ENCODE results near the gene PRKN. TPM values are rescaled to one million over a fixed set of nuclear protein-coding genes. Genes with fewer than 3 reads are reported as not detected.
A peak's percentile ranks its signal among the peaks of the same experiment; 100 is the strongest.

Gene PRKN
- total RNA-seq, 1 experiment from 2014 or later, result not detected

DNA sequence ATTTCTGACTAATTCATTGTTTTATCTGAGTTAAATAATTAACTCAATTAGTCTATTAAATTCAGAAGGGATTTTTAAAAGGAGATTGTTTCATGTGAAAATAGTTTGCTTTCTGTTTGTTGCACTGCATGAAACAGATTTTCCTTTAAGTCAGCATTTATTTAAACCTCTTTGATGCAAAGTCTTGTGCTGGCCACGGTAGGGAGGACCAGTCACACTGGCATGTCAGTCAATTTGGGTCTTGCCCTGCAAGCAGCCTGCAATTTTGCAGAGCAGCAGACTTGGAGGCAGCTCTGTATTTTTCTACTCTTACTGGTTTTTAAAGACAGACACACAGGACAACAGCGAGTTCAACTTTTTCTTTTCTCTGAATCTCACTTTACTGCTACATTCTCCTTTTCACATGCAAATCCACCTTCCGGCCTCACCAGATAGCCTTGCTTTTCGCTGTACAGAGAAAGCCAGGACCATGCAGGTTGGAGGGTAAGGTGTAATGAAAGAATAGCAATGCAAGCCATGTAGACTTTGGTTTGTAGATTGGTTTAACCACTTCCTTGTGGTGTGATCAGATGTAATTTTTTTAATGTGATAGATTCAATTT, 763.8 kb downstream of the PRKN start:
- no peak for DNase-seq (ENCODE audit: low read depth)

DNA sequence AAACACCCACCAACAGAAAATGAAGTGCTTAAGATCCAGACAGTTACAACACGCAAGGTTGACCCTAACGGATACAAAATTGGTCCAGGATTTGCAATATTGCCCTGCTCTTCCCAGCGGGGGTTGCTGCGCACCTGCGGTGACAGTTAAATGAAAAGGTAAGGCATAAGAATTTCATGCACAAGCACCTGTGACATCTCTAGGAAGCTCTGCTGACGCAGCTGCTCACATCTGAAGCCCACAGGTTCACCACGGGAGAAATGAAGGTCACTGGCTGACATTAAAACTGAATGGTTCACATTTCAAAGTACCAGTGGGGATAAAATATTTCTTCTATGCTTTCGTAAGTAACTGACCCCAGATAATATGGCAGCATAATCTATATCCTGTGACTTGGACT, 764.4 kb downstream of the PRKN start:
- no peak for DNase-seq (ENCODE audit: low read depth)

DNA sequence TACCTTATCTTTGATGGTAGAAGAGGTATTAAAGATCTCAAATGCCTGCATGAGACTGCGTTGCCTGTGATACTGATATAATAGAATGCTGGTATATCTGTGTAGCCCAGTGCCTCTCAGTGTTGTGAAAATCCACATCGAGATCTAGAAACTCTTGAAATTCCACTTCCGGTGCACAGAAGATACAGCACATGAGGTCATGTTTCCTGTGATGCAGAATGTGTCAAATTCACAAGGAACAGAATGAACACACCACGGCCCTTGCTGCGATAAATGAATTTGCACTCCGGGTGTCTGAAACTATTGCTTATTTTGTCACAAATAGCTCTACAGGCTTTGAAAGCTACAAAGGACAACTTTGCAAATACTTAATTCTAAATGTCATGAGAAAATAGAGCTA, 765.8 kb downstream of the PRKN start:
- no peak for DNase-seq (ENCODE audit: low read depth)

DNA sequence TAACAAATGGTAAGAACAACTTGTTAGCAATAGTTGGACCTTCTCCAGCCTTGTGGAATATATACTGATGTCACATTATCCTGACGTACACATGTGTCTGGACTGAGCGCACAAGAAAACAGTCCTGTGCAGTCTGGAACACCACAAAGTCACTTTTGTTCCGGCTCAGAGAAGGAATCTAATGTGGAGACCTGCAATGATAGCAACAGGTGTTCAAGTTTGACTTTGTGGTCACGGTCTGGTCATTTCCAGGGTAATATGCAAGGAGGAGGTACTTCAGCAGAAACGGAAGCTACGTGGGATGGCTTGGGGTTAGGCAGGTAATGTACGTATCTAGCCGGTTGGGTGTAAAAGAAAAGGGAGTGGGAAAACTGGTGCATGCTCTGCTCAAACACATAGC, 766.5 kb downstream of the PRKN start:
- DNase-seq (ENCODE audit: low read depth), result no peak

DNA sequence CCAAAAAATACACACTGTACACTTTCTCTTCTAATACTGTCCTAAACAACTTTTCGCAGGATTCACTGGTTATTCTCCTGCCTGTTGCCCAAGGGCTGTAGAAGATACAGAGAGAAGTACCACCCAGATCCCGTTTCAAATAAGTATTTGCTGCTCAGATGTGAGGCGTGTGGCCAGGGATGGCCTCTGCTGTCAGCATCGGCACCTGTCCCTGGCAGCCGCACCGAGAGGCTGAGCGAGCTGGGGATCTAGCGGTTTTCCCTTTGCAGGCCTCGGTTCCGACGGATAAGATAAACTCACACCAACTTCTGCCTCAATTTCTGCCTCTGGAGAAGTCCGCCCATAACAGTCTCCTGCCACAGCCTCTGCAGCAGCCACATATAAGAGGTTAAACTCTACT, 768.5 kb downstream of the PRKN start:
- no peak for DNase-seq (ENCODE audit: low read depth)

DNA sequence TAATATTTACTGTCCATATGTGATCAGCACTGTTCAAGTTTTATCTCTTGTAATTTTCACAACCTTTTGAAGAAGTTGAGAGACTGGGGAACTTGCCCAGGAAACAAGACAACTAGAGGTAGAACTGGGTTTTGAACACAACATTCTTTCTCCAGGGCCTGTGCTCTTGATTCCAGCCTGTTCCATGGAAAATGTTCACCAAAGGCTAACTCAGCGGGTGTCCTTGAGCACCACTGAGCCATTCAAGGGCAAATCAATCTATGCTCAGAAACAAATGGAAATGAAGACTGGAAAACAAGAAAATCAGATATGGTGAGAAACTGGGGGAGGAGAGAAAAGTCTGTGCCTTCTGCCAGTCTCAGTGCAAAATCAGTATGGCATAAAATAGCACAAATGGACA, 771.5 kb downstream of the PRKN start:
- no peak for DNase-seq (ENCODE audit: low read depth)

DNA sequence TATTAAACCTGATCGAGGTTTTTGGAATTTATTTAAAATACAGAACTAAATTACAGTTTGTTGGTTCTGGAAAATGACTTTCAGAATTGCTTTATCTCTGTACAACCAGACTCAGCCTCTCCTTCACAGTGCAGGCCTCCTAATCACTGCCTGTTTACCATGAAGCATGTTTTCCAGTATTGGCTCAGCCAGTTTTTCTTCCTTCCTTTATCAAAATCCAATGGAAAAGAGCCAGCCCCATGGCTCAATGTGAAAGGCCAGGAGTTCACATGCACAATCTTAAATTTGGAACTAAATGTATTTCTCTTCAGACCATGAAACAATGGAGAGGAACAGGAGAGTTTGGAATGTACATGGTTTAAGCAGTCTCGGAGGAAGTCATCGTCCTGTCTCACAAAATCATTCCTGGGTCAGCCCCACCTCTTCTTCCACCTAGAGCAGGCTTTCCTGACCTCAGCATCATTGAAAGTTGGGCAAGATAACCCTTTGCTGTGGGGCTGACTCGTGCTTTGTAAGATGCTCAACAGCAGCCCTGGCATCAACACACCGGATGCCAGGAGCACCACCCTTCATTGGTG, 772.8 kb downstream of the PRKN start:
- DNase-seq (ENCODE audit: low read depth), result no peak

DNA sequence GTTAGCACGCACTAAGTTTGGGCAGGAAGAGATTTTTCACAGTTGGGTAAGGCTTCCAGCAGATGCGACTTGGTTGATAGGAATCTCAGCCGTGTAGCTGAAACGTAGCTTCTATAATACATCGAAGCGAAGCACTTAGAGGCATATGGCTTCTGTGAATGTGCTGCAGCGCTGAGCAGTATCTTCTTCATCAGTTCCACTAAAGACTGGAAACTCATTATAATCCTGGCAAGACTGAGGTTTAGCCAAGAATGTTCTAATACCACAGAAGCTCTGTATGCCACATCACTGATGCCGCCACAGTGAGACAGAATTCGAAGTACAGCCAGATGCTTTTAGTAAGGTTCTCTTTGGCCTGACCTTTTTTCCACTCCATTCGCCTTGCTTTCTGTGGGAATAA, 773.5 kb downstream of the PRKN start:
- no peak for DNase-seq (ENCODE audit: low read depth)

DNA sequence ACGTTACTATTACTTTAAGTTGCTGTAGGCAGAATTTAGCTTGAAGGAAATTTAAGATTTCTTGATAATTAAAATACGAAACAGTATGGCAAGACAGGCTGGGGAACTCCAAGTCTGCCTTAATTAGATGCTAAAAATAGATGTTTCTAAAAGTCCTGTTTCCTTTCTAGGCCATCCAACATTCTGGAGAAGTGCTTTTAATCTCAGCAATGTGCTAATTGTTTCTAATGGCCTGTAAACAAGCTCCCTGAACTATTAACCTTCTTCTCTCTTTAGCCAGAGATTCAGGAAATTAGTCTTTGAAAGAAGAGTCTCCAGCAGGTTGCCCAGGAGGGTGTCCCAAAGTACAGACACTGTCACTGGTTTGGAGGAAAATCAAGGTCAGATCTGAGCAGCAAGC, 776.4 kb downstream of the PRKN start:
- DNase-seq (ENCODE audit: low read depth), result no peak

DNA sequence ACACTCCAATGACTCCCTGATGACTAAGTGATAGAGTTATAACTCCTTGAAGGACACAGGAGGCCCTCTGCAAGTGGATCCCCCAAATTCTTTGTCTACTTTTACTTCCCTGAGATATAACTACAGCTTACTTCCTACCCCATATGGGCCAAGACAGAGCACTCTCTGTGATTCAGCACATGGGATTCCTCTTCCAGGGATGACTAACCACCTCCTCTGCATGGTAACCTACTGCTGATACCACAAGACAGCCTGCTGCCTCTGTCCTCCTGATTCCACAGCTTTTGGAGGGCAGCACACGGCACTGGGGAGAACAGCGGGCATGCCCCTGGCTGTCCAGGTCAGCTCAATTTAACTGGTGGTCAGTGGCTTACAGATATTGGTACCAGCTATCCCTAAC, 778.0 kb downstream of the PRKN start:
- peak; percentile 42 for DNase-seq (ENCODE audit: low read depth)

DNA sequence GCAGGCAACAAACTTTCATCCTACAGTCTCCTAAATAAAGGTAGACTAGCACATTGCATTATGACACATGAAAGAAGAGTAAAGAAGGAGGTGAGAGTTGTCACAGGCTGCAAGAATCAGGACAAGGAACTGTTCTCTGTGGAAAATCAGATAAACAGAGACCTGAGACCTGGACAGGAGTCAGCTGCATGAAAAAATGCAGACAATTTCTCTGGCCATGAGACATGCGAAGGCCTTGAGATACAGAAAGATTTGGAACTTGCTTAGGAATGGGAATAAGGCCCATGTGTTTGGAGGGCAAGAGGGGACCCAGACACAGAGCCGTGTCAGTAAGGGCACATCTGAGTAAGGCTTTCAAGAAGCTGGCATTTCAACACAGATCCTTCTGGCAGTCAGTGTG, 779.1 kb downstream of the PRKN start:
- no peak for DNase-seq (ENCODE audit: low read depth)

DNA sequence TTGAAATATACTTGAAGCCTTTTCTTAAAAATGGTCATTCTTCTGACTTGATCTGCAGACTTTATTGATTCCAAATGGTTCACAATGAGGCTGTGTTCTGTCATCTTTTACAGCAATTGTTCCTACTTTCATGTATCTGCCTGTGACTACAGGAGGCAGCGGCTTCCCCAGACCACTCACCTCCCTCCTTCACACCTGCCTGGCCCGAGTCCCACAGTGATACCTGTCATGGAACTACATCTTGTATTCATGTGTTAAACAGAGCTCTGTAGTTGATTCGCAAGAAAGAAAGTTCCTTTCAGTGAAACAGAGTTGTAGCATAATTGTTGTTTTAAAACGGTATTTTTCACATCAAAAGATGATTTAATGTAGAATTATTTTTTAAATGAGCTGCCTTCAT, 780.2 kb downstream of the PRKN start:
- DNase-seq (ENCODE audit: low read depth), result no peak

DNA sequence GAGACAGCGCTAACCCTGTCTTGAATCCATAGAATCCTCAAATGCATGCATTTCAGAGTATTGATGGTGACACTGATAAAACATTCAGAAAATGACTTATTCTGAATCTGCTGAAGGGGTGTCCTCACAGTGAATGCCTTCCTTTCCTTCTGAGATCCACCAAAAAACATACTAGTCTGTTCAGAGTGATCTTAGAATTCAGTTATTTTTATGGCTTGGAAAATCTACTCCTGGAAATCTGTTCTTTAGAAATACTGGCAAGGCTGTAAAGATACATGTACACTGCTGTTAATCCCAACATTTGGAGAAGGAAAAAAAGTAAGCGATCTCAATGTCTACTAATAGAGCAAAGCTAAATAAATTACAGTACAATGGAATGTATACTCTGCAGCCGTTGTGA, 781.1 kb downstream of the PRKN start:
- no peak for DNase-seq (ENCODE audit: low read depth)

DNA sequence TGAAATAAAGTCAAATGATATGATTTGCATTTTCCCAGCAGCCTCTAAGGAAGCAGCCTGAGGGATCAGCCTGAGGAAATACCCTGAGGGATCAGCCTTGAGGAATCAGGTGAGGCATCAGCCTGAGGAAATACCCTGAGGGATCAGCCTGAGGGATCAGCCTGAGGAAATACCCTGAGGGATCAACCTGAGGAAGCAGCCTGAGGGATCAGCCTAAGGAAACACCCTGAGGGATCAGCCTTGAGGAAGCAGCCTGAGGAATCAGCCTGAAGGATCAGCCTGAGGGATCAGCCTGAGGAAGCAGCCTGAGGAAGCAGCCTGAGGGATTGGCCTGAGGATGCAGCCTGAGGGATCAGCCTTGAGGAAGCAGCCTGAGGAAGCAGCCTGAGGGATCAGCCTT, 784.0 kb downstream of the PRKN start:
- no peak for DNase-seq (ENCODE audit: low read depth)

DNA sequence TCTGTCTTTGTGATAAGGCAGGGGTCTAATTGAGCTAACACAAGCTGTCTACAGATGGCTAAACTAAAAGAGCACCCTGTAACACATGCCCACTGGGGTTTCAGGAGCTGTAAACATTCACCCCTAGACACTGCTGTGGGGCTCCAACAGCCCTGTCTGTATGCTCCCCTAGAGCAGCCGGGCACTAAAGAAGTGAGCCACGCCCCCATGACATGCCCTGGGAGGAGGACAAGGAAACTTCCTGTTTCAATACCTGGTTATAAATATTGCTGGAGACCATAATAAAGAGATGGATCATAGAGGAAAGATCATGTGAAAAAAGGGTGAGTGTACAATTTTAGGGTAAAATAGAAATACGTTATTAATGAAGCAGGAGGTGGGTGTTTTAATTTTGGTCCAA, 786.0 kb downstream of the PRKN start:
- no peak for DNase-seq (ENCODE audit: low read depth)

DNA sequence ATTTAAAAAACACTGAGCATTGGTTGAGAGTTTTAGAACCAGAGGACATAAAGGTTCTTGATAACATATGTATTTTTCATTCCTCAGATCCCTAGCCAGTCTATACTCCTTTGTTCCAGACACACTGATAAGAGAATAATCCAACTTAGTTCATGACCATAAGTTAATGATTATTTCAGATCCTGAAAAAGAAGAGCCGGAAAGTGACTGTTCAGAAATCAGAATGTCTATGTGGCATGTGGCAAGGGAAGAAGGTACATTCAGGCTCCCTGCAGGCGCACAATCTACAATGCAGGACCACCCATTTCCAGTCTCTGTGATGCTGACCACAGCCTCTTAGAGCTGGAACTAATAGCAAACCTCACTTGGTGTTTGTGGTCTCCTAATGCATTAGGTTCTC, 787.0 kb downstream of the PRKN start:
- DNase-seq (ENCODE audit: low read depth), result no peak

DNA sequence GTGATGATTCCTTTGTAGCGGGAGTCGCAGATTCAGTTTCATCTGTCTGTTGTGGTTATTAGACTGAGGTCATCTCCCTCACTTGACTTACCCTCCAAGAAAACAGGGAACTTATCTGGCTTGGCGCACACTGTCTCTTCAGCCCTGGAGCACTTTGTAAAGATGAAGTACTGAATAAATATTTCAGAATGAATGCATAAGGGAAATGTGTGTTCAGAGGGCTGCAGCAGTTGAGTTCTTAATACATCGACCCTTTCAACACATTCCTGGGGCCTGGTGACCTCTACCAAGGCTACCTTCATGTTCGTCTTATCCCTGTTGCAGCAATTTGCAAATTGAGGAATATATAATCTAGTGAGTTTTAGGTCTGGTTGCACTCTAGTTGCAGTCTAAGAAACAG, 801.2 kb downstream of the PRKN start:
- DNase-seq (ENCODE audit: low read depth), result no peak

DNA sequence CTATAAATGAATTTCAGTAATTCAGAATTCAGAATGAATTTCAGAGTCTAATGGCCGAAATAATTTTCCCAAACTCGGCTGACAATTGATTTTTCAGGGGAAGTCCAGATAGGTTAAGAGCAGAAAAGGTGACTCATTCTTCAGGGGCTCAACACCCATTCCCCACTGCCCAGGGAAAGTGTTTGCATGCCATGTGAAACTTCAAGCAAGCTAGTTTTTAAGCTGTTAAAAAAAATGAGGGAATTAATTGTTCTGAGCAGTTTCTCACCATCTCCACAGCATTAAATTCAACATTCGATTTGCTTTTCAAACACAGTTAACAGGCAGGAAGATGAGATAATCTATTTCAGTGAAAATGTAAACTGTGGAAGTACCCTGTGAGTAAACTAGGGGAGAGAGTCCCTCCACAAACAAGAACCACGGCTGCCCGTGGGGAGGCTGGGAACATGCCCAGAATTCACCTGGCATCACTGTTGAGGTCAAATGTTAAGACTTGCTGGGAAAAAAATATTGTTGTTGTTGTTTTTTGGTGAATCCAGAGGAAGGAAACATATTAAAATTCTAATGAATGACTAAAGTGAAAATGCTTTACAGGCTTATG, 803.0 kb downstream of the PRKN start:
- DNase-seq (ENCODE audit: low read depth), result no peak

DNA sequence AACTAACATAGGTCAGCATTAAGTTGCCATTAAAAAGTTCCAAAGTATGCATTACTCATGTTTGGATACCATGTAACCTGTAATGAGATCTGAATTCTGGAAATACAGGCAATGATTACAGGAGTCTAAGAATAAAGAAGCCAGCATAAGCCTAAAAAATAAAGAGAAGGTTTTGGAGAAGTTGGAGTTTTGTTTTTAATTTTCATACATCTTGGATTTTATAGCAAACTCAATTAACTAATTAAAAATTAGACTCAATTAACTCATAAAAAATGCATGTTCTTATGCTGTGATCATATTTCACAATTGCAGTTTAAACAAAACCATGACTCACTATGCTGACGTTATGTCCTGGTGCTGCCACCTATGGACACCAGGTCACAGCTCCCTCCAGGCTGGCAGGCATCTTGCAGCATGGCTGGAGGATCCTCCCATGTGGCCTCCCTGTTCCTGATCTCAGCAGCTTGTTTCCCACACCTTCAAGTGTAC, 804.9 kb downstream of the PRKN start:
- peak; percentile 63 for DNase-seq (ENCODE audit: low read depth)

DNA sequence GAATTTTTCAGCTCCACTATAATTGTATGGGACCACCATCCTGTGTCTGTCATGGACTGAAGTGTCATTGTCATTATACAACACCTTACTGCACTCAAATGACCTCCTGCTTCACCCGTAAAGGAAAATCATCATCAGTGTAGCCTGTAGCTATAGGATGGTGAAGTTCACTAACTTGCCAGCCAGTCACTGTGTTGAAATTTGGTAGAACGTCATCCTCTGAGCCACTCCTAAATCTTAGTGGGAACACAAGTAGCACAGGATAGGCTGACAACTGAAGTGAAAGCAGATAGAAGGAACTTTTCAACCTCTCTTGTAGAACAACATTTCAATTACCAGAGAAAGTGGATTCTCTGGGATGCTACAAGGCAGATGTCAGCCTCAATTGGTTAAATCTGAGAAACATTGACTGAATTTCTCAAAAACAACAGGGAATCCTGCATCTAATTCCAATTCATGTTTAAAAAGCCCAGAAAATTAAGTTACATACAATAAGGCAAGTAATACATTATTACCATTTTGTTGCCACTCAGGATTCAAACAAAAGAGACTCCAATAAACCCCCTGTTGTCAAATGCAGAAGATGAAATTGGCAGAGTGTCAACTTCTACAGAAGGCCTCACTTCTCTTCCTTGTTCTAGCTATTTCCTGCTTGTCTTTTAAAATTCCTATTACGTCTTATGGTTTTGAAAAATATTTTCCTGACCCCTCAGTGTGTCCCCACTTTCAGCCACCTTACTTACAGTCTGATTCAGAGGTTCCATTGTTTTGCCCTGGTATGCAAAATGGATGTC, 805.8 kb downstream of the PRKN start:
- DNase-seq (ENCODE audit: low read depth), result no peak

DNA sequence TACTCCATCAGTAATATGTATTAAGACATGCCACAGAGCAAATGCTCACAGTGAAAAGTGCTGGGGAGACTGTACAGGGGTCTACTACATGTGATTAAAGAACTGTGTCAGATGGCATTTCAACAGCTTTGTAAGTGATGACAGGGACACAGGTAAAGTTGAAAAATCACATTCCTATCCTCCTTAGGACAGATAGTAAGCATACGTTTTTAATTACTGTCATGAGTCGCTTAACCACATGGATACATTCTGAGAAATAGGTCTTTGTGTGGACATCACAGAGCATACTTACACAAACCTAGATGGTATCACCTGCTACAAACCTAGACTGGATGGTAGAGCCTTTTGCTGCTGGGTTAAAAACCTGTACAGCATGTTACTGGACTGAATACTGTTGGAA, 807.9 kb downstream of the PRKN start:
- DNase-seq (ENCODE audit: low read depth), result no peak

DNA sequence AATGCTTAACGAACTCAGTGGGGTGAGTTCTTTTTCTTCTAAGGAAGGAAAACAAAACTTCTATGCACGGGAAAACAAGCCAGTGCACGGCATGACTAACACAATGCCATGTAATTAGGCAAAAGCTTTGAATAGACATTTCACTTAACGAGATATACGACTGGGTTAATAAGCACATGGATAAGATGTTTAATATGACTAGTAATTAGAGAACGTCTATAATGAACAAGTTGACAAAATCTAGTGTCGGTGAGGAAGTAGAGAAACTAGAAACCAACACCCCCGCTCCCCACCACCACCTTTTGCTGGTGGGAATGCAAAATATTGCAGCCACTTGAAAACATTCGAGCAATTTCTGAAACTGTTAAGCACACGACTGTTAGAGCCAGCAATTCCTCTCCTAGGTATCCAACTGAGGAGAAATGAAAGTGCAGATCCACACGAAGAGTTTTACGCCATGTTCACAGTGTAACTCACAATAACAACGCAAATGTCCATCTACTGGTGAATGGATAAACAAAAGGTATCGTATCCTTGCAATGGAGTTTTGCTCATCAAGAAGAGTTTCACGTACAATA, 808.8 kb downstream of the PRKN start:
- DNase-seq (ENCODE audit: low read depth), result no peak

All from Daoy (cell line).